ENCODE measurements around the gene IL31. TPM values are rescaled to one million over a fixed set of nuclear protein-coding genes. Genes with fewer than 3 reads are reported as not detected.
A peak's percentile ranks its signal among the peaks of the same experiment; 100 is the strongest.
"Not testable (repeated sequence)": the region's sequence is repeated elsewhere in the genome, so short reads cannot be mapped to it uniquely, and the experiment has no call there.

IL31 gene
- polyA plus RNA-seq, 6 donors from 2014 or later = not detected

- Mint-ChIP-seq H3K4me1 (peaks cover 14 to 28% (median 26%) of the 10 kb centered on the region in 3 donors), H3K27me3 (peaks cover 0 to 9% (median 0%) of the 10 kb centered on the region in 3 donors), H3K27ac (peak overlapping the region in 3 of 6 donors; percentile 22 to 88 (median 42)), H3K9me3 (peaks cover 0 to 2% (median 0%) of the 10 kb centered on the region in 7 donors), H3K36me3 (no peaks in the 10 kb centered on the region), H3K4me3 (peak overlapping the region in 1 of 8 donors; percentile 47)
- DNase-seq (no peak), ATAC-seq (ENCODE audit: low read depth in 2 of 2) (no peak)
Measured at GRCh38 chr12:122185494-122186082, 11.6 kb upstream of the IL31 start.

- Mint-ChIP-seq H3K4me3 (peak overlapping the region in 5 of 8 donors; percentile 54 to 81 (median 78)), H3K36me3 (no peaks in the 10 kb centered on the region), H3K9me3 (peaks cover 0 to 2% (median 0%) of the 10 kb centered on the region in 7 donors), H3K27ac (peak overlapping the region; percentile 11 to 95 (median 82)), H3K27me3 (peaks cover 0 to 9% (median under 1%) of the 10 kb centered on the region in 3 donors), H3K4me1 (peaks cover 14 to 27% (median 25%) of the 10 kb centered on the region in 3 donors)
- DNase-seq = no peak
- ATAC-seq (ENCODE audit: low read depth in 2 of 2) = no peak
Measured at GRCh38 chr12:122185079-122185478, 11.1 kb upstream of the IL31 start.

- ATAC-seq (ENCODE audit: low read depth in 2 of 2) (peak; percentile 66 to 67), DNase-seq (peak; percentile 48)
- peak overlapping the region in 4 of 6 donors; percentile 86 to 95 (median 90) for H3K27ac Mint-ChIP-seq
- peaks cover 2 to 9% (median 4%) of the 10 kb centered on the region in 3 donors for H3K27me3 Mint-ChIP-seq
- peaks cover 14 to 27% (median 25%) of the 10 kb centered on the region in 3 donors for H3K4me1 Mint-ChIP-seq
- H3K4me3 Mint-ChIP-seq = peak overlapping the region; percentile 44 to 92 (median 80)
- H3K9me3 Mint-ChIP-seq = peaks cover 0 to 2% (median 0%) of the 10 kb centered on the region in 7 donors
- H3K36me3 Mint-ChIP-seq = no peaks in the 10 kb centered on the region
Measured at GRCh38 chr12:122184517-122184916, 10.5 kb upstream of the IL31 start.

- Mint-ChIP-seq H3K27ac (peak overlapping the region in 1 of 6 donors; percentile 93), H3K4me3 (peak overlapping the region in 7 of 8 donors; percentile 65 to 92 (median 81)), H3K9me3 (peaks cover 0 to 2% (median 0%) of the 10 kb centered on the region in 7 donors), H3K27me3 (peaks cover 4 to 9% (median 8%) of the 10 kb centered on the region in 3 donors), H3K4me1 (peaks cover 18 to 27% (median 25%) of the 10 kb centered on the region in 3 donors), H3K36me3 (no peaks in the 10 kb centered on the region)
- DNase-seq (no peak), ATAC-seq (ENCODE audit: low read depth in 2 of 2) (no peak)
Measured at GRCh38 chr12:122183588-122183940, 9.5 kb upstream of the IL31 start.

- peak within 1 kb of the TSS; percentile 80 to 92 (median 88) for H3K4me3 Mint-ChIP-seq
- no peaks in the 10 kb centered on the region for H3K36me3 Mint-ChIP-seq
- H3K4me1 Mint-ChIP-seq = peaks cover 18 to 27% (median 25%) of the 10 kb centered on the region in 3 donors
- H3K27ac Mint-ChIP-seq = peak within 1 kb of the TSS in 5 of 6 donors; percentile 29 to 93 (median 86)
- peaks cover 0 to 2% (median 0%) of the 10 kb centered on the region in 7 donors for H3K9me3 Mint-ChIP-seq
- ATAC-seq (ENCODE audit: low read depth in 2 of 2) = peak; percentile 67 to 69
- DNase-seq = peak; percentile 48
- peaks cover 4 to 9% (median 8%) of the 10 kb centered on the region in 3 donors for H3K27me3 Mint-ChIP-seq
Measured at GRCh38 chr12:122182887-122183587, 9.0 kb upstream of the IL31 start, which contains the start of gene LRRC43. Gene LRRC43, plus strand, starts transcription at chr12:122183123. Its CDS starts 22 bp downstream, at chr12:122183145.

- not testable (repeated sequence) for DNase-seq; ATAC-seq (ENCODE audit: low read depth in 2 of 2); H3K9me3 Mint-ChIP-seq; H3K4me1 Mint-ChIP-seq; H3K27ac Mint-ChIP-seq; H3K36me3 Mint-ChIP-seq
- Mint-ChIP-seq H3K4me3 (peak overlapping the region in 1 of 8 donors; percentile 42), H3K27me3 (peaks cover 4 to 21% (median 4%) of the 10 kb centered on the region in 3 donors)
Measured at GRCh38 chr12:122176473-122176872, 2.5 kb upstream of the IL31 start.

- Mint-ChIP-seq H3K9me3 (no peaks in the 10 kb centered on the region), H3K27ac (no peak overlapping the region), H3K4me1 (peaks cover 0 to 4% (median 0%) of the 10 kb centered on the region in 3 donors), H3K4me3 (no peak overlapping the region), H3K36me3 (no peaks in the 10 kb centered on the region), H3K27me3 (peaks cover 0 to 13% (median 4%) of the 10 kb centered on the region in 3 donors)
- DNase-seq (no peak), ATAC-seq (ENCODE audit: low read depth in 2 of 2) (no peak)
Measured at GRCh38 chr12:122172262-122172939, 1.6 kb downstream of the IL31 start.

- no peaks in the 10 kb centered on the region for H3K4me1 Mint-ChIP-seq
- no peaks in the 10 kb centered on the region for H3K9me3 Mint-ChIP-seq
- no peak for ATAC-seq (ENCODE audit: low read depth in 2 of 2)
- H3K27ac Mint-ChIP-seq = no peak overlapping the region
- DNase-seq = no peak
- H3K27me3 Mint-ChIP-seq = peaks cover 0 to 13% (median 4%) of the 10 kb centered on the region in 3 donors
- H3K36me3 Mint-ChIP-seq = no peaks in the 10 kb centered on the region
- H3K4me3 Mint-ChIP-seq = no peak overlapping the region
Measured at GRCh38 chr12:122171399-122171798, 2.6 kb downstream of the IL31 start.

- Mint-ChIP-seq H3K27ac (peak overlapping the region in 1 of 6 donors; percentile 18), H3K36me3 (no peaks in the 10 kb centered on the region), H3K4me1 (peaks cover 0 to 3% (median 0%) of the 10 kb centered on the region in 3 donors), H3K9me3 (no peaks in the 10 kb centered on the region), H3K4me3 (no peak overlapping the region), H3K27me3 (no peaks in the 10 kb centered on the region)
- ATAC-seq (ENCODE audit: low read depth in 2 of 2) (no peak), DNase-seq (no peak)
Measured at GRCh38 chr12:122168492-122168891, 5.5 kb downstream of the IL31 start.

GRCh38 chr12:122167356-122167925, 6.6 kb downstream of the IL31 start:
- Mint-ChIP-seq H3K27me3 (no peaks in the 10 kb centered on the region), H3K9me3 (no peaks in the 10 kb centered on the region), H3K4me3 (no peak overlapping the region), H3K36me3 (no peaks in the 10 kb centered on the region), H3K4me1 (peaks cover 0 to 3% (median 0%) of the 10 kb centered on the region in 3 donors), H3K27ac (no peak overlapping the region)
- DNase-seq = no peak
- ATAC-seq (ENCODE audit: low read depth in 2 of 2) = no peak

- Mint-ChIP-seq H3K27ac (no peak overlapping the region), H3K4me1 (peaks cover 0 to 3% (median 0%) of the 10 kb centered on the region in 3 donors), H3K9me3 (no peaks in the 10 kb centered on the region), H3K27me3 (no peaks in the 10 kb centered on the region), H3K36me3 (no peaks in the 10 kb centered on the region), H3K4me3 (no peak overlapping the region)
- ATAC-seq (ENCODE audit: low read depth in 2 of 2) (no peak), DNase-seq (no peak)
Measured at GRCh38 chr12:122166422-122167349, 7.3 kb downstream of the IL31 start.

GRCh38 chr12:122162976-122163375, 11.0 kb downstream of the IL31 start:
- H3K36me3 Mint-ChIP-seq = no peaks in the 10 kb centered on the region
- H3K27ac Mint-ChIP-seq = no peak overlapping the region
- H3K4me3 Mint-ChIP-seq = no peak overlapping the region
- H3K9me3 Mint-ChIP-seq = no peaks in the 10 kb centered on the region
- H3K27me3 Mint-ChIP-seq = no peaks in the 10 kb centered on the region
- ATAC-seq (ENCODE audit: low read depth in 2 of 2) = no peak
- no peak for DNase-seq
- peaks cover 0 to 3% (median 0%) of the 10 kb centered on the region in 3 donors for H3K4me1 Mint-ChIP-seq

All from naive B cell (primary cell).